ENCODE data around the gene SDHA.
"Not testable (repeated sequence)": the region's sequence is repeated elsewhere in the genome, so short reads cannot be mapped to it uniquely, and the experiment has no call there.

SDHA gene

GRCh38 chr5:267716-268115 lies 49.6 kb downstream of the SDHA start:
- no peak for TF ChIP-seq CTCF (IDR thresholded peaks at IDR 0.05; ENCODE audit: borderline replicate concordance, insufficient read depth, low read depth, low read length)
- no peak overlapping the region for H3K4me3 ChIP-seq (ENCODE audit: low read depth, low read length)

GRCh38 chr5:270340-270739 lies 52.2 kb downstream of the SDHA start:
- H3K4me3 ChIP-seq (ENCODE audit: low read depth, low read length): no peak overlapping the region

GRCh38 chr5:271828-272167 lies 53.7 kb downstream of the SDHA start:
- H3K4me3 ChIP-seq (ENCODE audit: low read depth, low read length): peak overlapping the region; percentile 97

More at GRCh38 chr5:270340-270739, 52.2 kb downstream of the SDHA start:
- no peak for TF ChIP-seq CTCF (IDR thresholded peaks at IDR 0.05; ENCODE audit: borderline replicate concordance, insufficient read depth, low read depth, low read length)

GRCh38 chr5:273091-273490 lies 55.0 kb downstream of the SDHA start:
- not testable (repeated sequence) for H3K4me3 ChIP-seq (ENCODE audit: low read depth, low read length)

GRCh38 chr5:273491-273890 lies 55.4 kb downstream of the SDHA start:
- not testable (repeated sequence) for H3K4me3 ChIP-seq (ENCODE audit: low read depth, low read length)

- H3K4me3 ChIP-seq (ENCODE audit: low read depth, low read length): not testable (repeated sequence)
Observed at GRCh38 chr5:274346-274745, 56.2 kb downstream of the SDHA start.

GRCh38 chr5:278646-279045 lies 60.5 kb downstream of the SDHA start:
- no peak overlapping the region for H3K4me3 ChIP-seq (ENCODE audit: low read depth, low read length)
- TF ChIP-seq CTCF (IDR thresholded peaks at IDR 0.05; ENCODE audit: borderline replicate concordance, insufficient read depth, low read depth, low read length): no peak

- not testable (repeated sequence) for H3K4me3 ChIP-seq (ENCODE audit: low read depth, low read length)
Observed at GRCh38 chr5:279051-279665, 61.0 kb downstream of the SDHA start.

GRCh38 chr5:285991-286557 lies 68.0 kb downstream of the SDHA start:
- TF ChIP-seq CTCF (IDR thresholded peaks at IDR 0.05; ENCODE audit: borderline replicate concordance, insufficient read depth, low read depth, low read length): no peak
- no peak overlapping the region for H3K4me3 ChIP-seq (ENCODE audit: low read depth, low read length)

GRCh38 chr5:290200-290599 lies 72.1 kb downstream of the SDHA start:
- H3K4me3 ChIP-seq (ENCODE audit: low read depth, low read length): not testable (repeated sequence)

- H3K4me3 ChIP-seq (ENCODE audit: low read depth, low read length): not testable (repeated sequence)
Observed at GRCh38 chr5:291345-291744, 73.2 kb downstream of the SDHA start.

GRCh38 chr5:294788-295187 lies 76.7 kb downstream of the SDHA start:
- not testable (repeated sequence) for H3K4me3 ChIP-seq (ENCODE audit: low read depth, low read length)

GRCh38 chr5:296207-296606 lies 78.1 kb downstream of the SDHA start:
- not testable (repeated sequence) for H3K4me3 ChIP-seq (ENCODE audit: low read depth, low read length)

- H3K4me3 ChIP-seq (ENCODE audit: low read depth, low read length): not testable (repeated sequence)
Observed at GRCh38 chr5:296954-297353, 78.8 kb downstream of the SDHA start.

GRCh38 chr5:297448-297847 lies 79.3 kb downstream of the SDHA start:
- not testable (repeated sequence) for H3K4me3 ChIP-seq (ENCODE audit: low read depth, low read length)
